Peyer's patch (tissue), 4 donors: ENCODE measurements around the gene RIPPLY1. TPM values are rescaled to one million over a fixed set of nuclear protein-coding genes. Genes with fewer than 3 reads are reported as not detected.

ENCODE experiments used
- DNase-seq, 3 donors: peaks; one replicate each; pipeline ENCODE4 v3.0.0-alpha.2; 2017 to 2019
- H3K27ac ChIP-seq, 4 donors: fragments of 200-600 bp; sonication (generic); one replicate each; pipeline ENCODE4 v1.5.1; 2016 to 2019
- H3K27me3 ChIP-seq, 2 donors: fragments of 200-600 bp; sonication (generic); one replicate each; pipeline ENCODE4 v1.5.1; 2019
- H3K36me3 ChIP-seq, 3 donors: fragments of 200-600 bp; sonication (generic); one replicate each; pipeline ENCODE4 v1.5.1; 2016 to 2019
- H3K4me1 ChIP-seq, 4 donors: fragments of 200-600 bp; sonication (generic); one replicate each; pipeline ENCODE4 v1.5.1; 2016 to 2019
- H3K4me3 ChIP-seq, 4 donors: fragments of 200-600 bp; sonication (generic); 1 replicate in 3 of 4; 2 replicates in 1 of 4; pipeline ENCODE4 v1.5.1; 2016 to 2019; ENCODE audit warnings: mild to moderate bottlenecking in 1 of 4
- H3K9me3 ChIP-seq, 4 donors: fragments of 200-600 bp; sonication (generic); one replicate each; pipeline ENCODE4 v1.5.1; 2016 to 2019; ENCODE audit warnings: mild to moderate bottlenecking in 1 of 4
- POLR2A ChIP-seq, 2 donors: fragments of 450-650 bp; IDR thresholded peaks; one replicate each; pipeline ENCODE4 v1.5.1; 2017; ENCODE audit warnings: antibody characterized with exemption in 2 of 2, mild to moderate bottlenecking in 2 of 2, moderate library complexity in 2 of 2
- total RNA-seq, 4 donors: library from RNA; depleted of rRNA; stranded (reverse); fragments of >200 nt; gene quantifications; one replicate each; pipeline ENCODE4 v1.1.0, GENCODE V29; 2016
- TF ChIP-seq, protein P1 (sequence below), 6 experiments: fragments of 450-650 bp in 4 of 6; fragments of 200-600 bp in 2 of 6; sonication (generic) in 1 of 6; IDR thresholded peaks; one replicate each; pipeline ENCODE4 v1.5.1; 2017 to 2019; ENCODE audit warnings: antibody characterized with exemption in 6 of 6, mild to moderate bottlenecking in 3 of 6, moderate library complexity in 1 of 6

RIPPLY1 gene, protein sequence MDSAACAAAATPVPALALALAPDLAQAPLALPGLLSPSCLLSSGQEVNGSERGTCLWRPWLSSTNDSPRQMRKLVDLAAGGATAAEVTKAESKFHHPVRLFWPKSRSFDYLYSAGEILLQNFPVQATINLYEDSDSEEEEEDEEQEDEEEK
- total RNA-seq, result not detected

DNA sequence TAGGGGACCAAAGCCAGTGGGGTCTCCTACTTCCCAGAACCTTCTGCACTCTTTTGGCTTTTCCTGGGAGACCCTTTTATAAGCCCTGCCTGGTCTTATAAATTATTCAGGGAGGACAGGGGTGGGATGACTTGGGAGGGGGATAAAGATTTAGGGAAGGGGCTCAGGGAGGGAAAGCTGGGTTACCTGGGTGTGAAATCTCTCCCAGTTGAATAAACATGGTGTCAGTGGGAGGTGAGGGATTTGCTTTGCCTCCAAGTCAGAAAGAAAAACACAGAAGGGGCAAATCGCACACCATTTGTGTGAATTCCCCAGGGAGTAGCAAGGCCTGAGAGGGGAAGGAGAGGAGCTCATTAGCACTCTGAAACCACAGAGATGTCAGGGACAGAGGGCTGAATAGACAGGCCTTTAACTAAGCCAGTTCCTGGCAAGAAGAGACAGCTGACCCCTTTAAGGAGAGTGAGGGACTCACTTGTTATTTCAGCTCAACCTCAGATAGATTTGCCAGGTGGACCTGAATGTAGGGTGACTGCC is at the start of gene RIPPLY1:
RIPPLY1 (minus strand) TSS at position 51 of the 534 bp plus-strand sequence. CDS start 54 bp downstream, outside the sequence.
- Histone ChIP-seq H3K4me1 (no peaks in the 10 kb centered on the region), H3K4me3 (no peak within 1 kb of the TSS), H3K9me3 (no peaks in the 10 kb centered on the region), H3K27ac (no peak within 1 kb of the TSS), H3K36me3 (no peaks in the 10 kb centered on the region), H3K27me3 (no peaks in the 10 kb centered on the region)
- no peak for TF ChIP-seq POLR2A (IDR thresholded peaks at IDR 0.05)
- TF ChIP-seq, protein P1, sequence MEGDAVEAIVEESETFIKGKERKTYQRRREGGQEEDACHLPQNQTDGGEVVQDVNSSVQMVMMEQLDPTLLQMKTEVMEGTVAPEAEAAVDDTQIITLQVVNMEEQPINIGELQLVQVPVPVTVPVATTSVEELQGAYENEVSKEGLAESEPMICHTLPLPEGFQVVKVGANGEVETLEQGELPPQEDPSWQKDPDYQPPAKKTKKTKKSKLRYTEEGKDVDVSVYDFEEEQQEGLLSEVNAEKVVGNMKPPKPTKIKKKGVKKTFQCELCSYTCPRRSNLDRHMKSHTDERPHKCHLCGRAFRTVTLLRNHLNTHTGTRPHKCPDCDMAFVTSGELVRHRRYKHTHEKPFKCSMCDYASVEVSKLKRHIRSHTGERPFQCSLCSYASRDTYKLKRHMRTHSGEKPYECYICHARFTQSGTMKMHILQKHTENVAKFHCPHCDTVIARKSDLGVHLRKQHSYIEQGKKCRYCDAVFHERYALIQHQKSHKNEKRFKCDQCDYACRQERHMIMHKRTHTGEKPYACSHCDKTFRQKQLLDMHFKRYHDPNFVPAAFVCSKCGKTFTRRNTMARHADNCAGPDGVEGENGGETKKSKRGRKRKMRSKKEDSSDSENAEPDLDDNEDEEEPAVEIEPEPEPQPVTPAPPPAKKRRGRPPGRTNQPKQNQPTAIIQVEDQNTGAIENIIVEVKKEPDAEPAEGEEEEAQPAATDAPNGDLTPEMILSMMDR (IDR thresholded peaks at IDR 0.05), result no peak
- DNase-seq, result no peak

DNA sequence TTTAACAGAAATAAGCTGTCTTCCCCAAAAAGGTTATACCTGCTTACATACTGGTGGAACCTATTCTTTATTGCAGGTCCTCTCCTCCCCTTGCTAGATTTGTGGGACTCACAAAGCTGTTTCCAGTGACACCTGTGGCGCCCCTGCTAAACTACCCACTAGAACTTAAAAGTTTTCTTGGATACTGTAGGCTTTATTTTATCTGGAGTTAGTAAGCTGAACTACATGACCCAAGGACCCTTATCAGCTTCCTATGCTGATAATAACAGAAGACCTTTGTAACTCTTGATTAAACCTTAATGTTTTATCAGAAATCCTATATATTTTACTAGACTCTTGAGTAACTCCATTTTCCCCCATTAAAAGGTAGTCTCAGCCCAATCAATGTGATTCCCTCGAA is 49.4 kb upstream of the RIPPLY1 start:
- H3K27me3 ChIP-seq, result no peaks in the 10 kb centered on the region
- DNase-seq, result no peak
- no peak overlapping the region for H3K27ac ChIP-seq

DNA sequence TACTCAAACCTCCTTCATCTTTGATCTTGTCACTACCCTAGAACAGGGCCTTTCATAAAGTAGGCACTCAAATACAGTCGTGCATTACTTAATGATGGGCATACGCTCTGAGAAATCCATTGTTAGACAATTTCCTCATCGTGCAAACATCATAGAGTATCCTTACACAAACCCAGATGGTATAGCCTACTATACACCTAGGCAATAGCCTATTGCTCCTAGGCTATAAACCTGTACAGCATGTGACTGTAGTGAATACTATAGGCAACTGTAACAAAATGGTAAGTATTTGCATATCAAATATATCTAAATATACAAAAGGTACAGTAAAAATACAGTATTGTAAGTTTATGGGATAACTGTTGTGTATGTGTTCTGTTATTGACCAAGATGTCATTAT is 48.9 kb upstream of the RIPPLY1 start:
- TF ChIP-seq POLR2A (IDR thresholded peaks at IDR 0.05), result no peak
- TF ChIP-seq, protein P1 (IDR thresholded peaks at IDR 0.05), result no peak
- Histone ChIP-seq H3K27ac (no peak overlapping the region), H3K27me3 (no peaks in the 10 kb centered on the region), H3K36me3 (no peaks in the 10 kb centered on the region), H3K9me3 (no peaks in the 10 kb centered on the region), H3K4me1 (no peaks in the 10 kb centered on the region), H3K4me3 (no peak overlapping the region)
- DNase-seq, result no peak

More for the DNA sequence above, 49.4 kb upstream of the RIPPLY1 start:
- H3K9me3 ChIP-seq, result no peaks in the 10 kb centered on the region
- H3K4me3 ChIP-seq, result no peak overlapping the region
- no peaks in the 10 kb centered on the region for H3K36me3 ChIP-seq
- TF ChIP-seq POLR2A (IDR thresholded peaks at IDR 0.05), result no peak
- TF ChIP-seq, protein P1 (IDR thresholded peaks at IDR 0.05), result no peak
- no peaks in the 10 kb centered on the region for H3K4me1 ChIP-seq

GRCh38 chrX:106951230-106951629 is 48.1 kb upstream of the RIPPLY1 start:
- Histone ChIP-seq H3K4me3 (no peak overlapping the region), H3K4me1 (no peaks in the 10 kb centered on the region), H3K9me3 (no peaks in the 10 kb centered on the region), H3K27ac (no peak overlapping the region), H3K27me3 (no peaks in the 10 kb centered on the region), H3K36me3 (no peaks in the 10 kb centered on the region)
- no peak for DNase-seq
- TF ChIP-seq, protein P1 (IDR thresholded peaks at IDR 0.05), result no peak
- no peak for TF ChIP-seq POLR2A (IDR thresholded peaks at IDR 0.05)

GRCh38 chrX:106950381-106950780 is 47.2 kb upstream of the RIPPLY1 start:
- no peak overlapping the region for H3K27ac ChIP-seq
- H3K27me3 ChIP-seq, result no peaks in the 10 kb centered on the region
- DNase-seq, result no peak
- H3K36me3 ChIP-seq, result no peaks in the 10 kb centered on the region
- TF ChIP-seq, protein P1 (IDR thresholded peaks at IDR 0.05), result no peak
- no peak for TF ChIP-seq POLR2A (IDR thresholded peaks at IDR 0.05)
- no peaks in the 10 kb centered on the region for H3K4me1 ChIP-seq
- no peak overlapping the region for H3K4me3 ChIP-seq
- H3K9me3 ChIP-seq, result no peaks in the 10 kb centered on the region
